Mesothelial cell of epicardium (in vitro differentiated cells): Measurements from ENCODE around the gene PLXNA2. TPM values are rescaled to one million over a fixed set of nuclear protein-coding genes. Genes with fewer than 3 reads are reported as not detected.

Source experiments
- DNase-seq, 2 experiments: peaks; one replicate each; pipeline ENCODE4 v3.0.0; 2021; ENCODE audit warnings: low spot score in 2 of 2; ENCODE audit not compliant: unreplicated experiment in 2 of 2
- H3K27ac Mint-ChIP-seq: 2 replicates; pipeline ENCODE4 v1.8.0; 2021; ENCODE audit warnings: mixed read lengths
- H3K27me3 Mint-ChIP-seq: 2 replicates; pipeline ENCODE4 v1.8.0; 2021; ENCODE audit warnings: low read depth, mixed read lengths
- H3K36me3 Mint-ChIP-seq: 2 replicates; pipeline ENCODE4 v1.8.0; 2021; ENCODE audit warnings: mixed read lengths
- H3K4me1 Mint-ChIP-seq: 2 replicates; pipeline ENCODE4 v1.8.0; 2021; ENCODE audit warnings: mixed read lengths
- H3K4me3 Mint-ChIP-seq: 2 replicates; pipeline ENCODE4 v1.8.0; 2021; ENCODE audit warnings: mild to moderate bottlenecking, moderate library complexity, mixed read lengths
- H3K9me3 Mint-ChIP-seq: 2 replicates; pipeline ENCODE4 v1.8.0; 2021; ENCODE audit warnings: mixed read lengths
- CTCF ChIP-seq: fragments of 200-600 bp; sonication (generic); IDR thresholded peaks from one replicate; pipeline ENCODE4 v1.5.0; 2021; ENCODE audit warnings: antibody characterized with exemption; ENCODE audit not compliant: unreplicated experiment
- total RNA-seq: library from RNA; stranded (reverse); gene quantifications from 3 replicates; pipeline ENCODE4 v1.2.1, GENCODE V29; 2021

The PLXNA2 gene
- total RNA-seq, 1 donor from 2014 or later, result 14.7 TPM

- peak; percentile 94 for TF ChIP-seq CTCF
- Mint-ChIP-seq H3K27me3 (peaks cover 16% of the 10 kb centered on the region), H3K4me3 (peak overlapping the region; percentile 62), H3K27ac (no peak overlapping the region), H3K4me1 (peaks cover 42% of the 10 kb centered on the region), H3K36me3 (no peaks in the 10 kb centered on the region), H3K9me3 (no peaks in the 10 kb centered on the region)
- peak; percentile 78 to 91 for DNase-seq
These were observed 1.1 kb upstream of the PLXNA2 start for GRCh38 chr1:208245185-208245705.

DNA sequence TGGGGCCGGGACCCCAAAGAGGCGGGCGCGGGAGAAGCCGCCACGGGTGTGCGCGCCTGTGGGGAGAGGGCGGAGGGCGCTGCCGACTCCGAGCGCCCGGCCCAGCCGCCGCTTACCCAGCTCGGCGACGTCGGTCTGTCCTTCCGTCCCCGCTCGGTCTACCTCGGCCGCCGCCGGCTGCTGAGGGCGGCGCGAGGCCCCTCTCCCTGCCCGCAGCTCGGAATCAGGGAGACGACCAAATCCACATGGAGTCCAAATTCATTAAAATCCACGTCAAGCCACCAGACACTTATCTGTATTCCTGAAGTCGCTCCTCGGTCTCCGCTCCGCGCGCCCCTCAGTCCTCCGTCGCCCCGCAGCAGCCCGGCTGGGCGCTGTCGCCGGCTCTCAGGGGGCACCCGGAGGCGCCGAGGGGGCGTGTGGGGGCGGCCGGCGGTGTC lies 637 bp downstream of the PLXNA2 start:
- Mint-ChIP-seq H3K36me3 (no peaks in the 10 kb centered on the region), H3K27me3 (peaks cover 16% of the 10 kb centered on the region), H3K4me1 (peaks cover 45% of the 10 kb centered on the region), H3K9me3 (no peaks in the 10 kb centered on the region), H3K27ac (peak overlapping the region; percentile 30), H3K4me3 (peak overlapping the region; percentile 88)
- TF ChIP-seq CTCF, result peak; percentile 2
- peak in 1 of 2 experiments; percentile 63 for DNase-seq

GRCh38 chr1:208242941-208243526 lies 1.1 kb downstream of the PLXNA2 start:
- TF ChIP-seq CTCF, result no peak
- Mint-ChIP-seq H3K9me3 (no peaks in the 10 kb centered on the region), H3K27me3 (peaks cover 16% of the 10 kb centered on the region), H3K4me1 (peaks cover 49% of the 10 kb centered on the region), H3K36me3 (no peaks in the 10 kb centered on the region), H3K27ac (no peak overlapping the region), H3K4me3 (peak overlapping the region; percentile 77)
- peak in 1 of 2 experiments; percentile 63 for DNase-seq

GRCh38 chr1:208242146-208242545 lies 2.0 kb downstream of the PLXNA2 start:
- H3K4me1 Mint-ChIP-seq, result peaks cover 56% of the 10 kb centered on the region
- no peaks in the 10 kb centered on the region for H3K36me3 Mint-ChIP-seq
- H3K9me3 Mint-ChIP-seq, result no peaks in the 10 kb centered on the region
- H3K27me3 Mint-ChIP-seq, result peaks cover 16% of the 10 kb centered on the region
- no peak for DNase-seq
- no peak for TF ChIP-seq CTCF
- H3K4me3 Mint-ChIP-seq, result peak overlapping the region; percentile 77
- H3K27ac Mint-ChIP-seq, result no peak overlapping the region

DNA sequence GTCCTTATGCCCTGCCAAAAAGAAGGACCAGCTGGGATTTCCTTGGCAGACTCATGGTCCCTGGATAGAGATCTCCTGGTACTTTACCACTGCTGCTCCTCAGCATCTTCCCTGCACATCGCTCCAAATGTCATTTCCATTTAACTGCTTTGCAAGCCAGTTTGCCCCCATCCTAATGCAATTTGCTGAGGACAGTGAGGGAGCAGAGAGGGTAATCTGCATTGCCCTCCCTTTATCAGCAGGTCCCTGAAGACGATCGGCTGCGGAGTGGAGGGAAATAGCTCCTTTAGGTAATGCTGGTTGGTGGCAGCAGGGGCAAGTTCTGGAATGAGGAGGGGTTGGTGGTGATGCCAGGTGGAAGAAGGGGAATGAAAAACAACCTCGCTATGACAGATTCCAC lies 2.7 kb downstream of the PLXNA2 start:
- no peak overlapping the region for H3K27ac Mint-ChIP-seq
- DNase-seq, result no peak
- peak overlapping the region; percentile 77 for H3K4me3 Mint-ChIP-seq
- H3K9me3 Mint-ChIP-seq, result no peaks in the 10 kb centered on the region
- no peaks in the 10 kb centered on the region for H3K36me3 Mint-ChIP-seq
- H3K4me1 Mint-ChIP-seq, result peaks cover 60% of the 10 kb centered on the region
- peaks cover 16% of the 10 kb centered on the region for H3K27me3 Mint-ChIP-seq
- TF ChIP-seq CTCF, result no peak
